ENCODE data around the gene SPATA21. TPM values are rescaled to one million over a fixed set of nuclear protein-coding genes. Genes with fewer than 3 reads are reported as not detected.

SPATA21 gene
- total RNA-seq, 1 experiment from 2014 or later, result not detected

DNA sequence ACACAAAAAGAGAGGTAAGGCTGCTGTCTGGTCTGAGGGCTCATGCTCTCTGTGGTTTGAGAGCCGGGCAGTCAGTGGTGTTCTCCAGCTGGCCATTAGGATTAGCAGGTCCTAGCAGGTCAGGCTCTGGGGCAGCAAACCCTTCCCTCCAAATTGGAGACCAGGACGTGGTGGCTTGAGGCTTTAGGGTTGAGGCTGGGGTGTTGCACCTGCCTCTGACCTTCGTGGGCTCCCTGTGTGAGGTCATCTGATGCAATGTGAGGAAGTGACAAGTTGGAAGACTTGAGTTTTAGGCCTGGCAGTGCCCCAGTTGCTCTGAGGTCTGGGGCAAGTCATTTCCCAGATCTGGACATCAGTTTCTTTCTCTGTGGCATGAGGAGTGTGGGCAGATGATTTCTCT, 45.8 kb downstream of the SPATA21 start:
- no peak for ATAC-seq
- no peaks in the 10 kb centered on the region; the same call in 1 of the 2 replicates for H3K27me3 Mint-ChIP-seq (ENCODE audit: low read depth)

DNA sequence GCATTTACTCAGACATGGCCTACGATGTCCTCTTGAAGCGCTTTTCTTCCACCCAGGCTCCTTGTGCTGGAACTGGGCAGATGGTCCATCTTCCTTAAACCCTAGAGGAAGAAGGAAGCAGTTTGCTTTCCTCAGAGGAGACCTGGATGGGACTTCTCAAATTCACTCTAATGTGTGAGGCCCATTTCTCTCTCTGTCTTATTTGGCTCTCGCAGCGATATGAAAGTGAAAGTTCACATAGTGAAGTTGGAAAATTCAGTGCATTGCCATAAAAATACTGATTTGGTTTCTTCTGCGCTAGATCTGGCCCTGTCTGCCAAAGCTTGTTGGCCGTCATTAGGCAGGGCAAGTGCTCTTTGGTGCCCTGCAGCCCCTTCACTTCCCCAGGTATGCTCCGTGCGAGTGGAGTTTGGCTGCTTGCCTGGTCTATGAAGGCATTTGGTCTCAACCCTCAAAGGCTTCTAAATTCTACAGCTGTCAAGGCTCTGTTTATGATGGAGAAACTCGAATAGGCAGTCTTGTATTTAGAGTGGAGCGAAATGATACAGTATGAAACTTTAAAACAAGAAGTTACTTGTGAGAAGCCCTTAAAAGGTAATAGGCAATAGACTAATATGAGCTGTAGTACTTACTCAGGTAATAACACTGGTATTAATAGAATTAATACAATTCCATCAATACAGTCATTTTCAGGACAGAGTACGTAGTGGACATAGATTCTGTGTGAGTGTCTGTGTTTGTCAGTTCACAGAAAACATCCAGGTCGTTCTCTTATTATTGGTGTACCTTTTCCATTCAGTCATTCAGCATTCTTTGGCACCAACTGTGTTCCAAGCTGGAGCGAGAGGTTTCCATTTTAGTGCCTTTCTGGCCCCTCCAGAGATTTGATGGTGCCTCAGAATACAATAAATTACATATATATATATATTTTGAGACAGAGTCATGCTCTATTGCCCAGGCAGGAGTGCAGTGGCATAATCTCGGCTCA, 49.7 kb downstream of the SPATA21 start:
- no peak for ATAC-seq
- no peak for DNase-seq (ENCODE audit: low spot score)
- Mint-ChIP-seq H3K4me1 (peaks cover 61% of the 10 kb centered on the region), H3K9me3 (no peaks in the 10 kb centered on the region), H3K36me3 (no peaks in the 10 kb centered on the region), H3K27ac (no peak overlapping the region), H3K27me3 (ENCODE audit: low read depth) (no peaks in the 10 kb centered on the region; the same call in 1 of the 2 replicates), H3K4me3 (no peak overlapping the region)
- POLR2A ChIA-PET, result no interaction called here
- CTCF ChIA-PET, result interaction anchor here (1.7 kb wide), 1 partner anchor 24 kb away, joined by 5 read pairs; no protein-coding TSS in a partner anchor
- TF ChIP-seq, protein P1, sequence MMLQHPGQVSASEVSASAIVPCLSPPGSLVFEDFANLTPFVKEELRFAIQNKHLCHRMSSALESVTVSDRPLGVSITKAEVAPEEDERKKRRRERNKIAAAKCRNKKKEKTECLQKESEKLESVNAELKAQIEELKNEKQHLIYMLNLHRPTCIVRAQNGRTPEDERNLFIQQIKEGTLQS (CRISPR knock-in tag; conservative IDR thresholded peaks at IDR 0.05), result no peak
- TF ChIP-seq, protein P2, sequence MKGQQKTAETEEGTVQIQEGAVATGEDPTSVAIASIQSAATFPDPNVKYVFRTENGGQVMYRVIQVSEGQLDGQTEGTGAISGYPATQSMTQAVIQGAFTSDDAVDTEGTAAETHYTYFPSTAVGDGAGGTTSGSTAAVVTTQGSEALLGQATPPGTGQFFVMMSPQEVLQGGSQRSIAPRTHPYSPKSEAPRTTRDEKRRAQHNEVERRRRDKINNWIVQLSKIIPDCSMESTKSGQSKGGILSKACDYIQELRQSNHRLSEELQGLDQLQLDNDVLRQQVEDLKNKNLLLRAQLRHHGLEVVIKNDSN (CRISPR knock-in tag; IDR thresholded peaks at IDR 0.05), result no peak
- TF ChIP-seq ESRRA (CRISPR knock-in tag; IDR thresholded peaks at IDR 0.05; ENCODE audit: borderline replicate concordance) (no peak), ZNF263 (CRISPR knock-in tag; IDR thresholded peaks at IDR 0.05; ENCODE audit: low read depth) (no peak), JUN (CRISPR knock-in tag; IDR thresholded peaks at IDR 0.05) (no peak), TP53 (CRISPR knock-in tag; IDR thresholded peaks at IDR 0.05) (no peak), NR1H2 (CRISPR knock-in tag; IDR thresholded peaks at IDR 0.05) (no peak), SMAD4 (CRISPR knock-in tag; IDR thresholded peaks at IDR 0.05) (no peak)
- TF ChIP-seq, protein P3, sequence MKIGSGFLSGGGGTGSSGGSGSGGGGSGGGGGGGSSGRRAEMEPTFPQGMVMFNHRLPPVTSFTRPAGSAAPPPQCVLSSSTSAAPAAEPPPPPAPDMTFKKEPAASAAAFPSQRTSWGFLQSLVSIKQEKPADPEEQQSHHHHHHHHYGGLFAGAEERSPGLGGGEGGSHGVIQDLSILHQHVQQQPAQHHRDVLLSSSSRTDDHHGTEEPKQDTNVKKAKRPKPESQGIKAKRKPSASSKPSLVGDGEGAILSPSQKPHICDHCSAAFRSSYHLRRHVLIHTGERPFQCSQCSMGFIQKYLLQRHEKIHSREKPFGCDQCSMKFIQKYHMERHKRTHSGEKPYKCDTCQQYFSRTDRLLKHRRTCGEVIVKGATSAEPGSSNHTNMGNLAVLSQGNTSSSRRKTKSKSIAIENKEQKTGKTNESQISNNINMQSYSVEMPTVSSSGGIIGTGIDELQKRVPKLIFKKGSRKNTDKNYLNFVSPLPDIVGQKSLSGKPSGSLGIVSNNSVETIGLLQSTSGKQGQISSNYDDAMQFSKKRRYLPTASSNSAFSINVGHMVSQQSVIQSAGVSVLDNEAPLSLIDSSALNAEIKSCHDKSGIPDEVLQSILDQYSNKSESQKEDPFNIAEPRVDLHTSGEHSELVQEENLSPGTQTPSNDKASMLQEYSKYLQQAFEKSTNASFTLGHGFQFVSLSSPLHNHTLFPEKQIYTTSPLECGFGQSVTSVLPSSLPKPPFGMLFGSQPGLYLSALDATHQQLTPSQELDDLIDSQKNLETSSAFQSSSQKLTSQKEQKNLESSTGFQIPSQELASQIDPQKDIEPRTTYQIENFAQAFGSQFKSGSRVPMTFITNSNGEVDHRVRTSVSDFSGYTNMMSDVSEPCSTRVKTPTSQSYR (CRISPR knock-in tag; IDR thresholded peaks at IDR 0.05), result no peak
- TF ChIP-seq, protein P4, sequence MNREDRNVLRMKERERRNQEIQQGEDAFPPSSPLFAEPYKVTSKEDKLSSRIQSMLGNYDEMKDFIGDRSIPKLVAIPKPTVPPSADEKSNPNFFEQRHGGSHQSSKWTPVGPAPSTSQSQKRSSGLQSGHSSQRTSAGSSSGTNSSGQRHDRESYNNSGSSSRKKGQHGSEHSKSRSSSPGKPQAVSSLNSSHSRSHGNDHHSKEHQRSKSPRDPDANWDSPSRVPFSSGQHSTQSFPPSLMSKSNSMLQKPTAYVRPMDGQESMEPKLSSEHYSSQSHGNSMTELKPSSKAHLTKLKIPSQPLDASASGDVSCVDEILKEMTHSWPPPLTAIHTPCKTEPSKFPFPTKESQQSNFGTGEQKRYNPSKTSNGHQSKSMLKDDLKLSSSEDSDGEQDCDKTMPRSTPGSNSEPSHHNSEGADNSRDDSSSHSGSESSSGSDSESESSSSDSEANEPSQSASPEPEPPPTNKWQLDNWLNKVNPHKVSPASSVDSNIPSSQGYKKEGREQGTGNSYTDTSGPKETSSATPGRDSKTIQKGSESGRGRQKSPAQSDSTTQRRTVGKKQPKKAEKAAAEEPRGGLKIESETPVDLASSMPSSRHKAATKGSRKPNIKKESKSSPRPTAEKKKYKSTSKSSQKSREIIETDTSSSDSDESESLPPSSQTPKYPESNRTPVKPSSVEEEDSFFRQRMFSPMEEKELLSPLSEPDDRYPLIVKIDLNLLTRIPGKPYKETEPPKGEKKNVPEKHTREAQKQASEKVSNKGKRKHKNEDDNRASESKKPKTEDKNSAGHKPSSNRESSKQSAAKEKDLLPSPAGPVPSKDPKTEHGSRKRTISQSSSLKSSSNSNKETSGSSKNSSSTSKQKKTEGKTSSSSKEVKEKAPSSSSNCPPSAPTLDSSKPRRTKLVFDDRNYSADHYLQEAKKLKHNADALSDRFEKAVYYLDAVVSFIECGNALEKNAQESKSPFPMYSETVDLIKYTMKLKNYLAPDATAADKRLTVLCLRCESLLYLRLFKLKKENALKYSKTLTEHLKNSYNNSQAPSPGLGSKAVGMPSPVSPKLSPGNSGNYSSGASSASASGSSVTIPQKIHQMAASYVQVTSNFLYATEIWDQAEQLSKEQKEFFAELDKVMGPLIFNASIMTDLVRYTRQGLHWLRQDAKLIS (CRISPR knock-in tag; IDR thresholded peaks at IDR 0.05; ENCODE audit: borderline replicate concordance), result no peak
- TF ChIP-seq, protein P5, sequence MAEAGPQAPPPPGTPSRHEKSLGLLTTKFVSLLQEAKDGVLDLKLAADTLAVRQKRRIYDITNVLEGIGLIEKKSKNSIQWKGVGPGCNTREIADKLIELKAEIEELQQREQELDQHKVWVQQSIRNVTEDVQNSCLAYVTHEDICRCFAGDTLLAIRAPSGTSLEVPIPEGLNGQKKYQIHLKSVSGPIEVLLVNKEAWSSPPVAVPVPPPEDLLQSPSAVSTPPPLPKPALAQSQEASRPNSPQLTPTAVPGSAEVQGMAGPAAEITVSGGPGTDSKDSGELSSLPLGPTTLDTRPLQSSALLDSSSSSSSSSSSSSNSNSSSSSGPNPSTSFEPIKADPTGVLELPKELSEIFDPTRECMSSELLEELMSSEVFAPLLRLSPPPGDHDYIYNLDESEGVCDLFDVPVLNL (CRISPR knock-in tag; IDR thresholded peaks at IDR 0.05; ENCODE audit: borderline replicate concordance, low read depth), result no peak
- TF ChIP-seq, protein P6, sequence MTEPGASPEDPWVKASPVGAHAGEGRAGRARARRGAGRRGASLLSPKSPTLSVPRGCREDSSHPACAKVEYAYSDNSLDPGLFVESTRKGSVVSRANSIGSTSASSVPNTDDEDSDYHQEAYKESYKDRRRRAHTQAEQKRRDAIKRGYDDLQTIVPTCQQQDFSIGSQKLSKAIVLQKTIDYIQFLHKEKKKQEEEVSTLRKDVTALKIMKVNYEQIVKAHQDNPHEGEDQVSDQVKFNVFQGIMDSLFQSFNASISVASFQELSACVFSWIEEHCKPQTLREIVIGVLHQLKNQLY (CRISPR knock-in tag; IDR thresholded peaks at IDR 0.05), result no peak

More for the DNA sequence above, 45.8 kb downstream of the SPATA21 start:
- Mint-ChIP-seq H3K36me3 (peaks cover 24% of the 10 kb centered on the region), H3K4me3 (no peak overlapping the region), H3K27ac (peak overlapping the region; percentile 48; the same call in 1 of the 2 replicates), H3K4me1 (peaks cover 43% of the 10 kb centered on the region), H3K9me3 (no peaks in the 10 kb centered on the region)
- CTCF ChIA-PET, result no interaction called here
- POLR2A ChIA-PET, result no interaction called here
- TF ChIP-seq, protein P4 (CRISPR knock-in tag; IDR thresholded peaks at IDR 0.05; ENCODE audit: borderline replicate concordance), result no peak
- TF ChIP-seq, protein P2 (CRISPR knock-in tag; IDR thresholded peaks at IDR 0.05), result no peak
- no peak for TF ChIP-seq ZNF423 (CRISPR knock-in tag; IDR thresholded peaks at IDR 0.05)
- TF ChIP-seq TP53 (CRISPR knock-in tag; IDR thresholded peaks at IDR 0.05), result no peak
- no peak for TF ChIP-seq ZNF317 (CRISPR knock-in tag; IDR thresholded peaks at IDR 0.05; ENCODE audit: borderline replicate concordance, low read depth)
- TF ChIP-seq IRF2 (CRISPR knock-in tag; IDR thresholded peaks at IDR 0.05; ENCODE audit: borderline replicate concordance, low read depth), result no peak
- TF ChIP-seq CBFB (CRISPR knock-in tag; IDR thresholded peaks at IDR 0.05; ENCODE audit: low read depth), result no peak
- DNase-seq (ENCODE audit: low spot score), result no peak

Data from WTC11 (cell line).